ENCODE results near the gene PTPRT.
"Not testable (repeated sequence)": the region's sequence is repeated elsewhere in the genome, so short reads cannot be mapped to it uniquely, and the experiment has no call there.

The PTPRT gene

DNA sequence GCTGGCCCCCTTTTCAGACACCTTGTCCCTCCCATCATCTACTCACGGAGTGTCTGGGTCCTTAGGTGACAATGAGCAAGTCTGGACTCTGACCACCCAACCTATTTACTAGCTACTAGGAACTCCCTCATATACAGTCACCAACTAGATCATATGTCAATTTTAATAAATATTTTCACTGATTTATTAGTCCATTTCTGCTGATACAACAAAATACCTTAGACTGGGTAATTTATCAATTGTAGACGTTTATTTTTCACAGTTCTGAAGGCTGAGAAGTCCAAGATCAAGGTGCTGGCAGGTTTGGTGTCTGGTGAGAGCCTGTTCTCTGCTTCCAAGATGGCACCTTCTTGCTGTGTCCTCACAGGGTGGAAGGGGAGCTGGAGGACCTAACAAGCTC lies 229.7 kb downstream of the PTPRT start:
- DNase-seq: no peak

DNA sequence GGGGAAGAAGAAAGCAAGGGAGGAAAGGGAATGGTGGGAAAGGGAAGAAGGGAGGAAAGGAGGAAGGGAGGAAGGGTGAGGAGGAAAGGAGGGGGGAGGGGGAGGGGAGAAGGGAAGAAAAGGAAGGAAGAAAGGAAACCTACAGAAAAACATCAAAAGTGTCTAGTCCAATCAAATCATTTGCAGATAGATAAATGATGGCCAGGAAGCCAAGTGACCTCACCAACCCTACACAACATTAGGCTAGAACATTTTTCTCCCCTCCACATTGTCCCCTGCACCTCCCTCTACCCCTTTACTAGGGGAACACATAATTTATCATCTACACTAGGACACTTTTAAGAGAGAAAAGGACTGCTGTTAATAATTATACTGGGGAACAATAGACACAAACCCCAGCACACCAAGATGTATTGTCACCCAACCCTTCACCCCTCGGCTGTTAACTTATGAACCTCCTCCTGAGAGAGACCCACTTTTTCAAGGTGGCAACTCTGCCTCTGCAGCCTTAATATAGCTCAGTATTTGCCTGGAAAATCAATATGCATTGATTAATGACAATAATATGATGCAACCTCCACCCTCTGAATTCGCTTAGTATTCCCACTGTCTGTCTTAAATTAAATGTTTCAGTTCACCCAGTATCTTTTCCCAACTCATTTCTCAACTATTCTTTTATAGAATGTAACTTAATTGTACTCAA lies 231.2 kb downstream of the PTPRT start:
- no peak for DNase-seq

DNA sequence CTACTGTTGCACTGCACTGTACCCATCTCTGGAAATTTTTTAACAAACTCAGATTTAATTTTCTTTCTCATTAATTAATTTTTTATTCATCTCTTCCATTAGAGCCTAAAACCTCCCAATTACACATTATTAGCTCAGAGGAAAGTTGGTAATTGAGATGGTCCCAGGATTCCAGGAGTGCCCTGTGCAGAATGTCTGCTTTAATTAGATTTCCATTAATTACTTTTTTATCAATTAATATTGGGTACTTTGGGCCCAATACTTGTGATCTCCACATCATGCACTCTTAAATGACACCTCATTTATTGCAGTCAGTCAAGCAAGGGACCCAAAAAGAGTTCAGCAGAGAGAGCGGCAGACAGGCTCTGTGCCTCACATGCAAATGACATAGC lies 232.0 kb downstream of the PTPRT start:
- no peak for DNase-seq

DNA sequence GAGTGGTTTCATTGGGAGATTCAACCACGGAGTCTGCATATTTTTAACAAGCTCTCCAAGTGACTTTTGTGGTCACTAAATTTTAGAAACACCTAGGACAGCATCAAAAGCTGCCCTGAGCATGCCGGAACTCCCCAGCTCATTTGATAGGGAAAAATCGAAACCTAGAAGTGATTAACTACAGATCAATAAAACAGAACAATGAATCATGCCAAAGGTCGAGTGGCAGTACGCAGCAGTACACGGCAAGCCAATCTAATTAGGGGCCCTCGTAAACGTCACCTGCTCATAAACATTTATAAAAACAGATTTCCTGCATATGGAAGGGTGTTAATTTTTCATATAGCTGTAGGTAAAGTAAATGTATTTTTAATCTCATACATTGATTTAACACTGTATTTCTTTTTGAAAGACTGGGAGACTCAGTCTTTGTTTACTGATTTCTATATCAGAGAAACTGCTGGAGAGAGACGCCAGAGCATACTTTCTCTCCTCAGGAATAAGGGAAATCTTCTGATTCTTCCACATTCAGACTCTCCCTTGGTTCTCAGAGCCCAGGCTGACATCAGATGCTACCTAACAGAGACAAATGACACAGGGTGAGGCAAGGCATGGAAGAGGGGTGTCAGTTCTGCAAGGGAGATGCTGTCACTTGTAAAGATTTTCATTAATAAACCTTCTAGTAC lies 232.5 kb downstream of the PTPRT start:
- DNase-seq: no peak

DNA sequence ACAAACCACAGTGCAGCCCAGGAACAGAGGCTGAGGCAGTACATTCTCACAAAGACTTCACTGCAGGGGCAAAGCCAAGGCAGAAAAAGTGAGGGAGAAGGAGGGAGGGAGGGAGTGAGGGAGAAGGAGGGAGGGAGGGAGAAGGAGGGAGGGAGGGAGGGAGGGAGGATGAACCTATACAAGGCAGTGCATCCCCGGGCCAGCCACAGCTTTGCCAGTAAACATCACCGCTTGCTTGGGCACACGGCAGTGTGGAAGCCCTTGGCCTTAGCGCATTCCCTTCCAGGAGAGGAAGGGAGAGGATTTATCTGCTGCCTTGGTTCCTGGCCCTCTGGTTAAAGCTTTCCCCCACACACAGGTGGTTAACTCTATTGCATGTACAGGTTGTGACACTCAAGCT lies 234.0 kb downstream of the PTPRT start:
- no peak for DNase-seq

DNA sequence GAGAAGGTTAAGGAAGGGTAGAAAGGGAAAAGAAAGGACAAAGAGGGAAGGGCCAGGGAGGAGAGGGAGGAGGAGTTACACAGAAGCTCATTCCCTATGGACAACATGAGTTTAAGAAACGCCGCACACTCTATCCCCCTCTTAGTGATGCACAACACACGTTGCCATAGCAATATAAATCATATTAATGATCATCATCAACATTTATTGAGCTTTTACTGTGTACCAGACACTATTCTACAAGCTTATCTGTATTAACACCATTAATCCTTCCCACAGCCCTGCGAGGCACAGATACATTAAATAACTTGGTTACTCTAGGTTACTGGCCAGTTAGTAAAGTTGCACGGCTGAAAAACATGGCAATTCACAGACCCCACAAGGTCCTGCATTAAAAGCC lies 234.8 kb downstream of the PTPRT start:
- no peak for DNase-seq

DNA sequence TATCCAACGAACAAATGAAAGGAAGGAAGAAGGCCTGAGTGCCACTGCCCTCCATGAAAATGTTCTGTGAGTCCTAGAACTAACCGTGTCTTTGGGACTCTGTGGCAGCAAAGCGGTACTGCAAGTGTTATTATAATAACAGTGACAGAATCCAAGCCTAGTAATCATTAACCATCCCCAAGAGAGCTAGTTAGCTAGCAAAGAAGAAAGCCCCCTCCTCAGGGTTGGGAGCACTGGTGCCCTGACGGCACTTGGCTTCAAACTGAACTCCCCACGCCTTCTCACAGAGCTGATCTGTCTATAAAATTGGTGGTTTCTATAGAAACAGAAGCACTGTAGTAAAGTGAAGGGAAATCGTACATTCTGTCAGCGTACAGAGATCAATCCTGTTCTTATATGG lies 239.8 kb downstream of the PTPRT start:
- no peak for DNase-seq

DNA sequence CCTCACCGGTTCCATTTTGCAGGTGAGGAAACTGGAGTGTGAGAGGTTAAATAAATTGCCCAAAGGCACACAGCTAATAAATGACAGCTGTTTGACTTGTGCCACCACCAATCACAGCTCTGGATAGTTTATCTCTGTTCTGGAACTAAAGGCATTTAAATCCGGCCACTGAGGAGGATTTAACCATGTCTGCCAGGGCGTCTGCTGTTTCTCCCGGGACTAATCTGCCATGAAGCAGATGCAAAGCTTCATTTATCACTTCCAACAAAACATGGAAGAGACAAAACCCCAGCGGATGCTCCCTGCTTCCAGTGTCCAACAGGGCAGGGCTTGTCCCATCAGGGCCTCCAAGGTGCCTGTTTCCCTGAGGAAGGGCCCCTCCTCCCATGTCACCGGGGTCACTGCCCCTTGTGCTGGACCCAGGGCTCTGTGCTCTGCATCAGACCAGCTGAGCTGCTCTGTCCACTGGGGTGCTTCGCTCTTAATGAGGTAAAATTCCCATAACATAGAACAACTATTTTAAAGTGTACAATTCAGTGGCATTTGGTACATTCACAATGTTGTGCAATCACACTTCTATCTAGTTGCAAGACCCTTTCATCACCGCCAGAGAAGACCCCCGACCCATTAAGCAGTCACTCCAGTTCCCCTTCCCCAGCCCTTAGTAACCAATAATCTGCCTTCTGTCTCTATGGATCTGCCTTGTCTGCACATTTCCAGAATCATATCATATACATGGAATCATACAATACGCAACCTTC lies 244.3 kb downstream of the PTPRT start:
- no peak for DNase-seq

DNA sequence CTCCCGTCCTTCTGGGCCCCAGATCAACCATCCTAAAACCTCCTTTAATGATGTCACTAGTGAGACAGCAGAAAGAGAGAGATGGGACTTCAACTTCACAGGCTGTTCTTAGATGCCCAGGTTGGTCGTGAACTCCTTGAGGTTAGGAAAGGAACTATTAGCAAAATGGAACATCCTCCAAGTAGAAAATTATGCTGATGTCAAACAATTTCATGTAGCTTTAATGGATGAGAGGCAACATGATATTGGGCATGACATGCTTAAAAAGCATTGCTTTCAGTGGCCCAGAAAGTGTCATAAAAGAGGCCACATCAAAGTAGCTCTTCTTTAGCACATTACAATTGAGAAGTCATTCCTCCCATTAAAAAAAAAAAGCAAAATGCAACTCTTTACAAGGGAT lies 248.1 kb downstream of the PTPRT start:
- no peak for DNase-seq

DNA sequence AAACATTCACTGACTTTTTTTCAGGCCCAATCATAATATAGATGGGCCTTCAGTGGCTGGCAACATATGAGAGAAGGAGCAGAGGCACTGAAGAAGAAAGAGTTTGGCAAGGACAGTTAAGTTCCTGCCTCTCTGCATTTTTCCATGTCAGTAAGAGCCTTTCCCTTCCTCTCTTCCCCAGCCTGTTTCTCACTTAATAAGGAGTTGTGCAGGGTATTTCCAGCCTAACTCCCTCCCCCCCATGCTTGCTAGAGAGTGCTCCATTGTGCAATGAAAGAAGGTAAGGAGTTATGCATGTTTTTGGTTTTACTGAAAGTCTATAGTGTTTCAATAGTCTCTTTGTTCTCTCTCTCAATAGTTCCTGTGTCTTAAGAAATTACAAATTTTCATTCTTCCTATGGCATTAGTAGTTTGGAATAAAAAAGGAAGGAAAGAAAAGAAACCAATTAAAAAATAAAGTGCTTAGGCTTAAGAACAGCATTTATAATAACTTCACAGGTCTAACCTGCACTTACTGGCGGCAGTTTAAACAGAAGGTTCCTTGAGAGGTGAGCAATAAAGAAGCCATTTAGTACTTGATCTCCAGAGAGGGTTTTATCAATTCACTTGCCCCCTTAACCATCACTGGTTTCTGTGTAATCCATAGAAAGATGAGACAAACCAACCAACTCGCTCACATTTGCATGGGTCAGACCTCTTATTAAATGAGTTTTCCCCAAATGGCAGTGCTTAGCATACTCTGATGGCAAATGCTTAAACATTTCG lies 251.1 kb downstream of the PTPRT start:
- DNase-seq: no peak

DNA sequence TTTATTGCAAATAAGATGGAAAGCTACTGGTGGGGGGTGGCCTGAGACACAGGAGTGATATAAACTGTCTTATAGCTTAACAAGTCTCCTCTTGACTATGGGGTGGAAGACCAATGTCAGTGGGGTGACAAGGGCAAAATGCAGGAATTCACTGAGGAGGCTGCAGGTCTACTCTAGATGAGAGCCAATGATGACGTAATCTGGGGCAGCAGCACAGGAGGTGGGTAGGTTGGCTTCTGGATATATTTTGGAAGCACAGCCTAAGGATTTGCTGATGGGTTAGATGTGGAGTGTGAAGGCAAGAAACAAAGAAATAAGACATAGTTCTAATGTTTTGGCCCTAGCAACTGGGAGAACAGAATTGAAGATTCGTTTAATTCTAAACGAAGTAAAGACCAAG lies 253.2 kb downstream of the PTPRT start:
- no peak for DNase-seq

DNA sequence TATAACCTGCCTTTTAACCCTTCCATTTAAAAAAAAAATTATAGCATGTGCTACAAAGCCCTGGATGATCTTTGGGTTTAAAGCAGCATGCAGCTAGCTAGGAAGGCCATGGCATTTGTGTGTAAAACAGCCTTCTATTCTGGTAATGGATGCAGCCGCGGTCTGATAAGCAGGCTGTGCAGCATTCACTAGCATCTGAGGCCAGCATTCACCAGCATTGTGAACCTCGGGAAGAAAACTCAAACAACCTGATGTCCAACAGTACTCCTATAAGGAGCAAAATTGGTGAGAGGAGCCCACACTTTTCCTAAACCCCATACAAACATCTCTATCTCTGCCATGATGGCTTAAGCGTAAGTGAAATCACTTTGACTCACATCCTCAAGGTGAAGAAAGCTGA lies 265.5 kb downstream of the PTPRT start:
- no peak for DNase-seq

DNA sequence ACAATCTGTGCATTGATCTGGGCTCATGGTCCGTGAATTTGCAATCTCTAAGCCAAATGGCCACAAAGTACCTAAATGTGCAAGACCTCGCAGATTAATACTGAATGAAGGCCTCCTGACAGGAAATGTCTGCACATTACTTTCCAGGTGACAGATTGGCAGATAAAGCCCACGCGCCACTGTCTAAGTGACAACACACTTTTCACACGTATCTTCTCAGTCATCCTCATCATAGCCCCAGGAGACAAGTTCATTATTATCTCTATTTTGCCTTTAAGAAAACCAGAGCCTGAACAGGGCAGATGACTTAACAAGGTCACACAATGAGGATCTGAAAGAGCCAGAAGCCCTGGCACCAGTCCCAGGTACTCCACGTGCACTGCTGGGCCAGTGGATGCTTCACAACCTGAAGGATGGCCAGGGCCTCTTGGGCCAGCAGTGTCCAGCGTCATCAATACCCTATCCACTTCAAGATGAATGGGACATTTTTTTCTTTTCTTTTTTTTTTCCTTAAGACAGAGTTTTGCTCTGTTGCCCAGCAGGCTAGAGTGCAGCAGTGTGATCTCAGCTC lies 266.3 kb downstream of the PTPRT start:
- no peak for DNase-seq

DNA sequence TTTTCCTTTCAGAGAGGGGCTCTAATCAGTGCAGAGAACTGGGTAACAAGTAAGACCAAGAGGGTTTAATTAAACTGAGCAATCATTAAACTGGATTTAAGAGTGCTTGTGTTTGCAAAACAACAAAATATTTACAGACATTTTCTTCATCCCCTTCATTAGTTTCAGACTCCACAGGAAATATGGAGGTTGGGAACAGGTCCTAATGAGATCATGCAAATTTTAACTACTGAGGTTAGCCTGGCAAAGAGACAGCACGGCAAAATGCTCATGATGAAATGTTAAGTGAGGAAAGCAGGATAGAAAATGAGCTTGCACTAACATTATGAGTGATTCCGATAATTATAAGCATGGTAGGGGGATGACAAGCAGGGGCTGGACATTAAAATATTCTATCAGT lies 268.9 kb downstream of the PTPRT start:
- DNase-seq: no peak

DNA sequence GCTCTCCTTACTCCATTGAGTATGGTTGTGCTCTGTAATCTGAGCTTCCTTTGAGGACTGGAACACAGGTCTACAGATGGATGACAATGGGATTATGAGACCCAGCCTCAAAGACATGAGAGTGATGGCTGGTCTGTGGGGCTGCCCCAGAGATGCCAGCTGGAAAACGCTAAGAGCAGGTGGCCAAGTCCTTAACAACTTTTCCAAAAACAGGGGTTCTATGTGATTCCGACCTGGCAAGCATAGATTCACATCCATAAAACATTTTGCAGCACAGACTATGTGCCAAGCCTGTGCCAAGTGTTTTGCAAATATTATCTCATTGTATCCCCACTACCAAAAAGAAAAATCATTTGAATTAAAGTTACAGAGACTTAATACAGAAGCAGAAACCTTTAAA lies 270.4 kb downstream of the PTPRT start:
- no peak for DNase-seq

DNA sequence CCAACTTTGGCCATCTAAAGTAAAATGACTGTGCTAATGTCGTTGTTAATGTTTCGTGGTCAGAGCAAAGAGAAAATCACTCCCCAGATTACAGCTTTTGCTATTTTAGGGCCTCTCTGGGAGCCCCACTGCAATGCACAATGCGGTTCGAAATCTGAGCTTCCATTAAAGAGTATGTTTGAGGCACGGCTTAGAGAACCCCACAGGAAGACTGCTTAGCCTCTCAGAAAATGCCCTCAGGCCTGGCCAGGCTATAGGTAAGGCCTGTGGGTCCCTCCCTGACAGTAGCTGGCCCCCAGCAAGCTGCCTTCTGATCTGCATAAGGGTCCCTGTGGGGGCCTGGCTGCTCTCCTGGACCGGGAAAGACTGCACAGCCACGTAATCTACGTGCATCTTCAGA lies 274.6 kb downstream of the PTPRT start:
- no peak for DNase-seq

DNA sequence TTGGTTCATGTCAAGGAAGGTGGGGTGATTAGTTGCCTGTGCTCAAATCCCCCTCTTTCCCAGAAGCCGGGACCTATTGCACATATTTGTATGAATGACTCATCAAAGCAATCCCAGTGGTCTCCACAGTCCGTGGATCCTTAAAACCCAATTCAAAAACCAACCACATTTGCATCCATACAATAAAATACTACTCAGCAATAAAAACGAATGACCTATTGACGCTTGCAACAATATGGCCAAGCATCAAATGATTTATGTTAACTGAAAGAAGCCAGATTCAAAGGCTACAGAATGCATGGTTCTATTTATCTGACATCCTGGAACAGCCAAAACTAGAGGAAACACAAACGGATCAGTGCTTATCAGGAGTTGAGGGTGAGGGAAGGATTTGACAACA lies 275.4 kb downstream of the PTPRT start:
- DNase-seq: no peak

DNA sequence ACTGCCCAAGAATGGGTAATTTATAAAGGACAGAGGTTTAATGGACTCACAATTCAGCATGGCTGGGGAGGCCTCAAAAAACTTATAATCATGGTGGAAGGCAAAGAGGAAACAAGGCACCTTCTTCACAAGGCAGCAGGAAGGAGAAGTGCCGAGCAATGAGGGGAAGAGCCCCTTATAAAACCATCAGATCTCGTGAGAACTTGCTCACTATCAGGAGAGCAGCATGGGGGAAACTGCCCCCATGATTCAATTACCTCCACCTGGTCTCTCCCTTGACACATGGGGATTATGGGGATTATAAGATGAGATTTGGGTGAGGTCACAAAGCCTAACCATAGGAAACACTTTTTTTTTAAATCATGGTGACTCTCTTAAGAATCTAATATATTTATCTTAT lies 278.9 kb downstream of the PTPRT start:
- DNase-seq: not testable (repeated sequence)

DNA sequence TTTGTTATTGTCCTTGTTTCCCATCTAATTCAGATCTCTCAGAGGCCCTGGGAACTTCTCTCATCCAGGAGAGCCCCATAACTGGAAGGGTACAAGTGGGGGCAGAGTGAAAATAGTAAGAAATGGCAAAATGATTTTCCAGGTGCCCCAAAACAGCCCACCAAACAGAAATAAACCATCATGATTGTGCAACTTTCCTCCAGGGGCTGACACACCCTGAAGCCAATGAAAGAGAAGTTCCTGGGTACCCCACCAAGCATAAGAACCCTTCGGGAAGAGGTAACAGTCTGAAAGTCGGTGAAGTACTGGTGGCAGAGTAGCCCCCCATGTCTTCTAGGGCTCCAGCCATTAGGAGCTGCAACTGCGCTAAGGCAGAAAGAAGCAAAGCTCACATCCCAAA lies 282.0 kb downstream of the PTPRT start:
- DNase-seq: no peak

DNA sequence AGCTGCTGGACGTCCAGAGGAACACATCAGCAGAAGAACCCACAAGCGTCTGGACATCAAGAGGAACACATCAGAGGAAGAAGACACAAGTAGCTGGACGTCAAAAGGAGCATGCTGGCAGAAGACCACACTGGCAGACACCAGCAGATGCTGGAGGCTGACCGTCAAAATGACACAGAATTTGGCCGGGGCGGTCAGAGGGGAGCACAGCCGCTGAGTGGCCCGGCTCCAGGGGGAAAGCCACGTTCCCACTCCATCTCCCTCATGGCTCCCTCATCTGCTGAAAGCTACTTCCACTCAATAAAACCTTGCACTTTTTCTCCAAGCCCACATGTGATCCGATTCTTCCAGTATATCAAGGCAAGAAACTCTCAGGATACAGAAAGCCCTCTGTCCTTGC lies 283.6 kb downstream of the PTPRT start:
- DNase-seq: no peak

DNA sequence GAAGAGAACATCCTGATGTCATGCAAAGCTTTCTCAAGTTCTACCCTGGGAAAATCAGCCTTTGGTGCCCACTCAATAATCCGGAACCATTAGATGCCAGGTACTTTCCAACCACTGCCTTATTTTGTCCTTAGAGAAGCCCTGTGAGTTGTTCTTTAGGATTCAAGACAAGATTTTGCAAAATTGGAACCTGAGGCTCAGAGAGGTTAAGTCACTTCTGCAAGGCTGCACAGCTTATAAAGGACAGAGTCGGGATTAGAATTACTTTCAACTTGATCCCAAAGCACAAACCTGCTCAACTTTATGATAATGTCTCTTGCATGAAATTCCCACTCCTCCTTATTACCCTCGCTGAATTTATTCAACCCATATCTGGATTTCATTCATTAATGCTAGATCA lies 287.2 kb downstream of the PTPRT start:
- DNase-seq: no peak

DNA sequence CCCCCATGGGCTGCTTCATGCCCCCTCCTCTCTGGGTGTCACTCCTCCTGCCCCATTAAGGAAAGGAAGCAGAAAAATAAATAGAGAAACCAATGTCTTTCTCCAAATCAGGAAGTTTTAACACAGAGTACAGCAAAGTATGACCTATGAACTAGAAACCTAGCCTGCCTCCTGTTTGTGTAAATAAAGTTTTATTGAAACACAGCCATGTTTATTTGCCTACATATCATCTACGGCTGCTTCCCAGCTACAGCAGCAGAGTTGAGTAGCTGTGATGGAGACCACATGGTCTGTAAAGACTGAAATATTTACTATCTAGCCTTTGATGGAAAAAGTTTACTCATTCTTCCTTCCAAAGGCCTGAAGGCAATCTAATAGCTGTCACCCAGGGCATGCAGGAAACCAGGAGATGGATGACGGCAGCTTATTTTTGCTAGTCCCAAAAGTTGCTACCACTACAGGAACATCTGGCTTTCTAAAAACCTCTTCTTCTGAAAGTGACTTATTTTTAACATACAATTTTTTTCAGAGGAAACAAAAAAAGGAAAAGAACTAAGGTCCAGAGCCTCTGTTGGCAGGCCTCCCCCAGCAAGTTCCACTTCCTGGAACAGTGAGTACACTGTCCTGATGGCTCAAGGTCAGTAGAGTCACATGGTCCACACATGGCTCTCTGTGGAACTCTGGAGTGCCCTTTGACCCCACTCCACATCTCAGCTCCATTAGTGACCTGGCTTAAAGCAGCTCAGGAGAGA lies 287.8 kb downstream of the PTPRT start:
- DNase-seq: no peak
